NT2/D1 (cell line): Measurements from ENCODE around the gene ARID1B.

Experiments used
- DNase-seq: peaks from one replicate; pipeline ENCODE4 v3.0.0-alpha.2; 2011; ENCODE audit warnings: low read depth, low spot score
- H3K27me3 ChIP-seq: 2 replicates; pipeline ENCODE4 v1.6.0; 2011; ENCODE audit warnings: mild to moderate bottlenecking; ENCODE audit not compliant: insufficient read length, insufficient read depth
- H3K36me3 ChIP-seq: 2 replicates; pipeline ENCODE4 v1.6.1; 2011; ENCODE audit warnings: mild to moderate bottlenecking, low read length, mixed read lengths; ENCODE audit not compliant: insufficient read depth, insufficient read length
- H3K4me1 ChIP-seq: 2 replicates; pipeline ENCODE4 v1.5.1; 2011; ENCODE audit not compliant: insufficient read depth, insufficient read length
- H3K4me3 ChIP-seq: 2 replicates; pipeline ENCODE4 v1.5.1; 2011; ENCODE audit warnings: low read depth; ENCODE audit not compliant: insufficient read length
- H3K9ac ChIP-seq: 2 replicates; pipeline ENCODE4 v1.6.0; 2011; ENCODE audit warnings: low read depth; ENCODE audit not compliant: insufficient read length
- H3K9me3 ChIP-seq: 2 replicates; pipeline ENCODE4 v1.5.1; 2011; ENCODE audit warnings: mild to moderate bottlenecking, low read length; ENCODE audit not compliant: insufficient read depth
- SUZ12 ChIP-seq: IDR thresholded peaks from 2 replicates; pipeline ENCODE4 v1.6.1; 2011; ENCODE audit not compliant: insufficient read length, insufficient read depth; ENCODE audit errors: extremely low read depth
- YY1 ChIP-seq: IDR thresholded peaks from 2 replicates; pipeline ENCODE4 v1.6.1; 2011; ENCODE audit not compliant: insufficient read length, insufficient read depth
- ZNF274 ChIP-seq: IDR thresholded peaks from 2 replicates; pipeline ENCODE4 v1.6.1; 2011; ENCODE audit warnings: mild to moderate bottlenecking, low read depth, low read length

The ARID1B gene

DNA sequence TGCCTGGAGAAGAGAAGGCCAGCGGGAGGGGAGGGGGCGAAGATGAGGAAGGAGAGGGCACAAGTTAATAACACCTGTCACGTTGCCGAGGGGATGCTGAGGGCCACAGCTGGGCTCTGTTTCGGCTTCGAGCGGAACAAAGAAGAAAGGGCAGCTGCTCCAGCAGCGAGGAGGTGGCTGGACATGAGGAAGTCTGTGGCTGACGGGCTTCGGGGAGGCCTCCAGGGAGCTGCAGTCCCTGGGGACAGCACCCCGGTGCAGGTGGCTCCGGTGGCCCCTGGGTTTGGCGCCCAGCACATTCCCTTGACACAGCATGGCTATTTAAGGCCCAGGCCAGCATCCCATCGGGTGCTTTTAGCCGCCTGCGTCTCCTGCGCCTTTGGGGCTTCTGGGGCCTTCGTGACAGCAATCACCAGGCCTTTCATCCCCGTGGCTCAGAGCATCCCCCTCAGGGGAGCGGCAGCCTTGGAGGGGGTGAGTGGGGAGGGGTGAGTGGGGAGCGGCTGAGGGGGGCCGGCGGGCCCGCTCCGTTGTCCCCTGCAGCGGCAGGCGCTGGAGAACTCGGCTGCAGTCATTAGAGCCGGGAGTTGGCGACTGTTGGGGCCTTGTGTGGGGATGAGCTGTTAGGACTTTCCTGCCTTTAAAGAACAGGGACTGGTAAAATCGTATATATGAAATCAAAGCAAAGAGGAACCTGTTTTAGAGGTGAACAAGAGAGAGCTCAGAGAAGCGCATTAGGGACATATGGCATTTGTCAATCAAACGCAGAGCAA is 447.2 kb downstream of the ARID1B start:
- no peak for DNase-seq
- no peak overlapping the region for H3K4me3 ChIP-seq
- H3K9ac ChIP-seq, result no peak overlapping the region
- H3K9me3 ChIP-seq, result no peaks in the 10 kb centered on the region; the same call in 1 of the 2 replicates
- H3K36me3 ChIP-seq, result no peaks in the 10 kb centered on the region
- TF ChIP-seq ZNF274 (no peak), SUZ12 (no peak), YY1 (no peak)
- no peaks in the 10 kb centered on the region for H3K27me3 ChIP-seq
- H3K4me1 ChIP-seq, result peaks cover 2% of the 10 kb centered on the region

DNA sequence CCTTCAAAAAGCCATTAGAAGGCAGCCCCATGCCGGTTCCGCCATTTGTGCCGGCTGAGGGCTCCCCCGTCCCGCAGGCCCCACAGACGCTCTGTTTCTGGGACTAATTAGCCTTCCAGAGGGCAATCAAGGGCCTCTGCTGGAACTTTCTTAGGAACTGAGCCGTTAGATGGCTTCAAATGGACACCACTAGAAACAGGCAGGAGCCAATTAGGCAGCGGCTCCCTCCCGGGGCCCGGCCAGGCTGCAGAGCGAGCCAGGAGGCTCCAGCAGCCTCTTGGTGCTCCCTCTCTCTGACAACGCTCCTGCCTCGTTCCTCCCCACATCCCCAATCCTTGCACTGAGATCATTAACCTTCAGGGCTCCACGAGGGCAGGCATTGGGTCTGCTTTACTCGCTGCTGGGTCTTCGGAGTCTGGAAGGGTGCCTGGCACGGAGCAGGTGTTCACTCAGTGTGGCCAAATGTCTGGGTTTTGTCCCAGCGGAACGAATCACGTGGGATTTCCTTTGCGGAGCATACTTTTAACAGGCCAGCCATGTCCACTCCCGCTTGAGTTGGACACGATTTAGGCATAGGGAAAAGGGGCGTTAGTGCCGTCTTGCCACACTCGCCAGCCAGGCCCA is 447.9 kb downstream of the ARID1B start:
- TF ChIP-seq YY1 (no peak), ZNF274 (no peak), SUZ12 (no peak)
- Histone ChIP-seq H3K4me1 (peaks cover 3% of the 10 kb centered on the region), H3K4me3 (no peak overlapping the region)

DNA sequence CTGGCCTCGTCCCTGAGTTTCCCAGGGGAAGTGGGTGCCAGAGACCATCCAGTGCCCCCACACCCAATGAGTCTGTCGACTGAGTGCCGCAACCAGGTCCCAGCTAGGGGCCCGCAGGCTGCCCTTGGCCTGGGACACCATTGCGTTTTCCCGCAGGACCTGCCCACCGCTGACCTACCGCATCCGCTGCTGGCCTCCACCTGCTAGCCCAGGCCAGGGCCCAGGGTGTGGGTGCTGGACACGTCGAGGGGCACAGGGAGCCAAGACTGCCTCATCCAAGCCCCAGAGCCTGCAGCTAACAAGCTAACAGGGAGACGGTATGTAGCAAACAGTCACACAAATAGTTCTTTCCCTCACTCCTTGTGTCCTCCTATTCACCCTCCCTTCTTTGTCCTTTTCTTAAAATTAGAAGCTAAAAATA is 448.4 kb downstream of the ARID1B start:
- Histone ChIP-seq H3K9me3 (no peaks in the 10 kb centered on the region; the same call in 1 of the 2 replicates), H3K27me3 (no peaks in the 10 kb centered on the region), H3K9ac (no peak overlapping the region), H3K4me1 (peaks cover 3% of the 10 kb centered on the region), H3K36me3 (no peaks in the 10 kb centered on the region), H3K4me3 (no peak overlapping the region)
- TF ChIP-seq SUZ12, result no peak
- no peak for TF ChIP-seq YY1
- TF ChIP-seq ZNF274, result no peak
- DNase-seq, result no peak

More for the DNA sequence above, 447.9 kb downstream of the ARID1B start:
- Histone ChIP-seq H3K9me3 (no peaks in the 10 kb centered on the region; the same call in 1 of the 2 replicates), H3K27me3 (no peaks in the 10 kb centered on the region), H3K36me3 (no peaks in the 10 kb centered on the region), H3K9ac (no peak overlapping the region)
- DNase-seq, result no peak

DNA sequence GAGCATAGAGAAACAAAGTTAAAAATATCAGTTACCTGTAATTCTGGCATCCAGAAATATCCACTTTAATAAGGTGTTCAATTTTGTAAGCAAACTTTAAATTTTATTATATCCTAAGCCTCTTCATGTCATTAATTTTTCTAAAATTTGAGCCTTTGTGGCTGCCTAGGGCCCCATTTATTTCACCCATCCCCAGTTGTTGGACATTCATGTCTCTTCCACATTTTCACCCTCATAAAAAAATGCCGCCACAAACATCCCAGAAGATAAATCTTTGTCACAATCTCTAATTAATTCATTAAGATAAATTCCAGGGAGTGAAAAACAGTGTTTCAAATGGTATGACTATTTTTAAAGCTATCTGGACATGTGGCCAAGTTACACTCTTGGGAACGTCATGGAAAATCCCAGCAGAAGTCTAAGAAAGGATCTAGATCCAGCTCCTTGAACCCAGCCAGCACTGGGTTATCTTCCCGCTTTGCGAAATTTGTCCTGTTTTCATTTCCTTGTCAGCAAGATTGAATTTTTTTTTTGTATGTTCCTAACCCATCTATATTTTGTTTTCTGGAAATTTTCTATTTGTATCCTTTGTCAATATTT is 448.9 kb downstream of the ARID1B start:
- no peak for DNase-seq
- Histone ChIP-seq H3K4me1 (peaks cover 3% of the 10 kb centered on the region), H3K4me3 (no peak overlapping the region), H3K27me3 (no peaks in the 10 kb centered on the region), H3K9me3 (no peaks in the 10 kb centered on the region; the same call in 1 of the 2 replicates), H3K9ac (no peak overlapping the region), H3K36me3 (no peaks in the 10 kb centered on the region)
- TF ChIP-seq SUZ12, result no peak
- TF ChIP-seq YY1, result no peak
- TF ChIP-seq ZNF274, result no peak

DNA sequence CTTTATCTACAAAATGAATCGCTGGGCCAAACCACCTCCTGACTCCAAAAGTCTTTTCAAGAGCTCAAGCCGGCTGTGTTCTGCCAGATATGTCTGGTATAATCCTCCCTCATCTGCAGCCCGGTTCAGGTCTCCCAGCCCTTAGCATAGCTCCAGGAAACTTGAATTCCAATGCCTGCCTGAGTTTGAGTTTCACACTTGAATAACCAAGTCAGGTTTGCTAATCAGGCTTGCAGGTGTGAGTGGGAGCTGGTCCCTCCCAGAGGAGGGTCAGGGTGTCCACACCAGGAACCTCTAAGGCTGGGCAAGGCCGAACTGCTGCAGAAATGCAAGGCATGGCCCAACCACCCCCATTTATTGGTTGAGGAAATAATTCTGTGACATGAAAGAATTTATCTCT is 449.6 kb downstream of the ARID1B start:
- TF ChIP-seq ZNF274 (no peak), YY1 (no peak)
- H3K27me3 ChIP-seq, result no peaks in the 10 kb centered on the region
- H3K4me3 ChIP-seq, result no peak overlapping the region
- peaks cover 3% of the 10 kb centered on the region for H3K4me1 ChIP-seq
- H3K9ac ChIP-seq, result no peak overlapping the region
- no peak for DNase-seq
- no peaks in the 10 kb centered on the region for H3K36me3 ChIP-seq
- H3K9me3 ChIP-seq, result no peaks in the 10 kb centered on the region; the same call in 1 of the 2 replicates

DNA sequence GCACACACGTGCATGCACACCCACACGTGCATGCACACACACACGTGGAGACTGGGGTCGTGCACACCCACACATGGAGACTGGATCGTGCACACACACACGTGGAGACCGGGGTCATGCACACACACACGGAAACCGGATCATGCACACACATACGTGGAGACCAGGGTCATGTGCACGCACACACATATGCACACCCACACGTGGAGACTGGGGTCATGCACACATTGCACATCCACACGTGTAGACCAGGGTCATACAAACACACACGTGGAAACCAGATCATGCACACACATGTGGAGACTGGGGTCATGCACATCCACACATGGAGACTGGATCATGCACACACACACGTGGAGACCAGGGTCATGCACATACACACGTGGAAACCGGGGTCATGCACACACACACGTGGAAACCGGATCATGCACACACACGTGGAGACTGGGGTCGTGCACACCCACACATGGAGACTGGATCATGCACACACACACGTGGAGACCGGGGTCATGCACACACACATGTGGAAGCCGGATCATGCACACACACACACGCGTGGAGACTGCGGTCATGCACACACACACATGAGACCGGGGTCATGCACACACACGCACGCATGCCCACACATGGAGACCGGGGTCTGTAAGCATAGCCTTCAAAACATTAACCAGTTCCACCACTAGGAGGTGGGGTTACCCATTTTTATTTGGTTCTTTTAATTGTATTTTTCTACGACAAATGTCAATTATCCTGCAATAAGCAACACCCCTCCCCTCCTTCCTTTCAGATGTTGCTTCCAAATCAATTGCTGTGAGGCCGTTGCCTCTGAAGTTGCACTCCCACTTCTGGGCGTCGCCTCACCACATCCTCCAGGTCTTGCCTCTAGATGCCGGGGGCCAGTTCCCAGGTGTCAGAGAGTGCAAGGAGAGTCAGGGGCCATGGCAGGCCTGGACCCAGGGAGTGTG is 450.3 kb downstream of the ARID1B start:
- Histone ChIP-seq H3K4me3 (no peak overlapping the region), H3K27me3 (no peaks in the 10 kb centered on the region), H3K36me3 (no peaks in the 10 kb centered on the region), H3K9ac (no peak overlapping the region), H3K4me1 (peaks cover 3% of the 10 kb centered on the region), H3K9me3 (no peaks in the 10 kb centered on the region; the same call in 1 of the 2 replicates)
- no peak for DNase-seq
- TF ChIP-seq YY1 (no peak), ZNF274 (no peak)
